Gastroesophageal sphincter (tissue), 4 donors: ENCODE measurements around the gene XNDC1N. TPM values are rescaled to one million over a fixed set of nuclear protein-coding genes. Genes with fewer than 3 reads are reported as not detected.

Experiments used
- ATAC-seq: fragments of 150-250 bp; one replicate; pipeline ENCODE4 v1.9.1; 2016; ENCODE audit warnings: mild to moderate bottlenecking, moderate library complexity
- H3K27ac ChIP-seq, 4 donors: fragments of 200-600 bp; sonication (generic) in 3 of 4; 1 replicate in 3 of 4; 2 replicates in 1 of 4; pipeline ENCODE4 v1.5.1; 2016 to 2019
- H3K27me3 ChIP-seq: fragments of 200-600 bp; sonication (generic); one replicate; pipeline ENCODE4 v1.5.1; 2019
- H3K36me3 ChIP-seq, 2 donors: fragments of 200-600 bp; sonication (generic); one replicate each; pipeline ENCODE4 v1.5.1; 2019; ENCODE audit warnings: control low read depth in 1 of 2
- H3K4me1 ChIP-seq, 3 donors: fragments of 200-600 bp; sonication (generic); 1 replicate in 2 of 3; 2 replicates in 1 of 3; pipeline ENCODE4 v1.5.1; 2016 to 2019; ENCODE audit warnings: control low read depth in 2 of 3
- H3K4me3 ChIP-seq, 2 donors: fragments of 200-600 bp; sonication (generic); one replicate each; pipeline ENCODE4 v1.5.1; 2019; ENCODE audit warnings: mild to moderate bottlenecking in 1 of 2, moderate library complexity in 1 of 2
- H3K9me3 ChIP-seq, 3 donors: fragments of 200-600 bp; sonication (generic); one replicate each; pipeline ENCODE4 v1.5.1; 2017 to 2019; ENCODE audit warnings: control low read depth in 2 of 3
- EP300 ChIP-seq: sonication (generic); formaldehyde crosslinking; IDR thresholded peaks from one replicate; pipeline ENCODE4 v1.6.1; 2017; ENCODE audit warnings: antibody characterized with exemption, mild to moderate bottlenecking
- POLR2A ChIP-seq, 2 donors: fragments of 450-650 bp; IDR thresholded peaks; one replicate each; pipeline ENCODE4 v1.6.1; 2017; ENCODE audit warnings: antibody characterized with exemption in 2 of 2, mild to moderate bottlenecking in 2 of 2, moderate library complexity in 1 of 2
- POLR2AphosphoS5 ChIP-seq: sonication (generic); formaldehyde crosslinking; IDR thresholded peaks from one replicate; pipeline ENCODE4 v1.6.1; 2017; ENCODE audit warnings: antibody characterized with exemption
- WGBS, 2 donors: methylation state at CpG; one replicate each; pipeline ENCODE4 v1.1.5; 2018; ENCODE audit warnings: low coverage in 1 of 2; 5-methylcytosine and 5-hydroxymethylcytosine counted together
- total RNA-seq, 4 donors: library from RNA; depleted of rRNA; stranded (reverse); fragments of >200 nt; gene quantifications; one replicate each; pipeline ENCODE4 v1.1.0, GENCODE V29; 2016
- TF ChIP-seq, protein P1 (sequence below), 4 experiments: fragments of 200-600 bp in 2 of 4; fragments of 450-650 bp in 2 of 4; sonication (generic) in 1 of 4; IDR thresholded peaks; one replicate each; pipeline ENCODE4 v1.5.1; 2017 to 2019; ENCODE audit warnings: antibody characterized with exemption in 4 of 4, mild to moderate bottlenecking in 2 of 4, moderate library complexity in 2 of 4

XNDC1N gene
- total RNA-seq, 4 donors from 2014 or later, result 4.7 to 27.7 (median 7.7) TPM

DNA sequence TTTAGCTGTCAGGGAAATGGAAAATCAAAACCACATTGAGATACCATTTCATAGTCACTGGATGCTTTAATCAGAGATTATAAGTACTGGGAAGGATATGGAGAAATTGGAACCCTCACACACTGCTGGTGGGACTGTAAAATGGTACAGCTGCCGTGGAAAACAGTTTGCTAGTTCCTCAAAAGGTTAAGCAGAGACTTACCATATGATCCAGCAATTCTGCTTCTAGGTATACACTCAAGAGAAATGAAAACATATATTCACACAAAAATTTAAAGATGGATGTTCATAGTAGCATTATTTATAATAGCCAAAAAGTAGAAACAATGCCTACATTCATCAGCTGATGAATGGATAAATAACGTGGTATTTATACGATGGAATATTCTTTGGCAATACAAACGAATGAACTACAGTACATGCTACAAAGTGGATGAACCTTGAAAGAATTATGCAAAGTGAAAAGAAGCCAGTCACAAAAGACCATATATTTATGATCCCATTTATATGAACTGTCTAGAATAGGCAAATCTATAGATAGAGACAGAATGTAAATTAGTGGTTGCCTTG lies 23.4 kb upstream of the XNDC1N start:
- Histone ChIP-seq H3K9me3 (no peaks in the 10 kb centered on the region), H3K27me3 (no peaks in the 10 kb centered on the region), H3K4me1 (peaks cover 0 to 47% (median 0%) of the 10 kb centered on the region in 3 donors), H3K27ac (no peak overlapping the region), H3K36me3 (no peaks in the 10 kb centered on the region), H3K4me3 (no peak overlapping the region)
- WGBS, 2 donors, result 51 to 67% methylated on average over 4 of the region's 4 CpGs
- ATAC-seq, result no peak
- no peak for TF ChIP-seq POLR2AphosphoS5
- TF ChIP-seq POLR2A (IDR thresholded peaks at IDR 0.05), result no peak
- TF ChIP-seq, protein P1, sequence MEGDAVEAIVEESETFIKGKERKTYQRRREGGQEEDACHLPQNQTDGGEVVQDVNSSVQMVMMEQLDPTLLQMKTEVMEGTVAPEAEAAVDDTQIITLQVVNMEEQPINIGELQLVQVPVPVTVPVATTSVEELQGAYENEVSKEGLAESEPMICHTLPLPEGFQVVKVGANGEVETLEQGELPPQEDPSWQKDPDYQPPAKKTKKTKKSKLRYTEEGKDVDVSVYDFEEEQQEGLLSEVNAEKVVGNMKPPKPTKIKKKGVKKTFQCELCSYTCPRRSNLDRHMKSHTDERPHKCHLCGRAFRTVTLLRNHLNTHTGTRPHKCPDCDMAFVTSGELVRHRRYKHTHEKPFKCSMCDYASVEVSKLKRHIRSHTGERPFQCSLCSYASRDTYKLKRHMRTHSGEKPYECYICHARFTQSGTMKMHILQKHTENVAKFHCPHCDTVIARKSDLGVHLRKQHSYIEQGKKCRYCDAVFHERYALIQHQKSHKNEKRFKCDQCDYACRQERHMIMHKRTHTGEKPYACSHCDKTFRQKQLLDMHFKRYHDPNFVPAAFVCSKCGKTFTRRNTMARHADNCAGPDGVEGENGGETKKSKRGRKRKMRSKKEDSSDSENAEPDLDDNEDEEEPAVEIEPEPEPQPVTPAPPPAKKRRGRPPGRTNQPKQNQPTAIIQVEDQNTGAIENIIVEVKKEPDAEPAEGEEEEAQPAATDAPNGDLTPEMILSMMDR (IDR thresholded peaks at IDR 0.05), result no peak

DNA sequence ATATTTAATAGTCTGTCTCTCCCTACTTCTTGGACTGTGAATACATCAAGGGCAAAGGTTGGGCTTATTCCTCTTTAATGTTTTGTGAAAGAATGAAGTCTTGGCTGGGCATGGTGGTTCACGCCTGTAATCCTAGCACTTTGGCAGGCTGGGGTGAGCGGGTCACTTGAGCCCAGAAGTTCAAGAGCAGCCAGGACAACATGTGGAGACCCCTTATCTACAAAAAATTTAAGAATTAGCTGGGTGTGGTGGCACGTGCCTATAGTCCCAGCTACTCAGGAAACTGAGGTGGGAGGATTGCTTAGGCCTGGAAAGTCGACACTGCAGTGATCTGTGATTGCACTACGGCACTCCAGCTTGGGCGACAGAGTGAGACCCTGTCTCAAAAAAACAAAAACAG lies 20.6 kb upstream of the XNDC1N start:
- H3K9me3 ChIP-seq, result no peaks in the 10 kb centered on the region
- no peak overlapping the region for H3K4me3 ChIP-seq
- no peak for ATAC-seq
- peaks cover 0 to 56% (median 0%) of the 10 kb centered on the region in 3 donors for H3K4me1 ChIP-seq
- H3K27me3 ChIP-seq, result no peaks in the 10 kb centered on the region
- 86 to 100% methylated on average over 4 to 5 of the region's 6 CpGs for WGBS, 2 donors
- H3K27ac ChIP-seq, result no peak overlapping the region
- TF ChIP-seq POLR2A (IDR thresholded peaks at IDR 0.05) (no peak), EP300 (no peak), POLR2AphosphoS5 (no peak)
- TF ChIP-seq, protein P1 (IDR thresholded peaks at IDR 0.05), result no peak
- H3K36me3 ChIP-seq, result peaks cover 0 to 8% of the 10 kb centered on the region in 2 donors

DNA sequence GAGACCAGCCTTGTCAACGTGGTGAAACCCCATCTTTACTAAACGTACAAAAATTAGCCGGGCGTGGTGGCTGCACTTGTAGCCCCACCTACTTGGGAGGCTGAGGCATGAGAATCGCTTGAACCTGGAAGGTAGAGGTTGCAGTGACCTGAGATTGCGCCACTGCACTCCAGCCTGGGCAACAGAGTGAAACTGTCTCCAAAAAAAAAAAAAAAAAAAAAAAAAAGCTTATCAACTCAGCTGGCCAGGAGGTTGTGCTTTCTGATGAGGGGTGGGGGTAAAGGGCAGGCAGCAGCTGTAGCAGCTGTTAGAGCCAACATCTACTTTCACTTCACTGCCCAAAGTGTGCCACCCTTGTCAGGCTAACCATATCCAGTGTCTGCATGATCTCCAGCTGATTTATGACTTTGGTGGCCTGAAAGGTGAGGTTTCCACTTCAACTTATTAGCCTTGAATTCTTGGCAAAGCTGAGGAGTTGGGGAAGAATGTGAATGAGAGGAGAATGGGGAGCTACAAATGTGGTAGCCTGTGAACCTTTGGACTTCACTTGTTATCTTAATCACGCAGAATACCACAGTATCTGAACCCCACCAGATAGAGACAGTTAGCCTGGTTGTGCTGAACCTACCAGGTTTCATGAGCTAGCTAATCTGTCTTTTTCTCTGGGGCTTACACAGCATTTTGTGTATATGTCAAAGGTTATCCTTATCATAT lies 20.1 kb upstream of the XNDC1N start:
- H3K36me3 ChIP-seq, result peaks cover 0 to 8% of the 10 kb centered on the region in 2 donors
- H3K9me3 ChIP-seq, result no peaks in the 10 kb centered on the region
- no peak overlapping the region for H3K27ac ChIP-seq
- no peaks in the 10 kb centered on the region for H3K27me3 ChIP-seq
- WGBS, 2 donors, result 81 to 83% methylated on average over 2 to 6 of the region's 7 CpGs
- ATAC-seq, result no peak
- H3K4me1 ChIP-seq, result peaks cover 0 to 51% (median 0%) of the 10 kb centered on the region in 3 donors
- no peak overlapping the region for H3K4me3 ChIP-seq
- TF ChIP-seq POLR2AphosphoS5 (no peak), EP300 (no peak), POLR2A (IDR thresholded peaks at IDR 0.05) (no peak)
- TF ChIP-seq, protein P1 (IDR thresholded peaks at IDR 0.05), result no peak

DNA sequence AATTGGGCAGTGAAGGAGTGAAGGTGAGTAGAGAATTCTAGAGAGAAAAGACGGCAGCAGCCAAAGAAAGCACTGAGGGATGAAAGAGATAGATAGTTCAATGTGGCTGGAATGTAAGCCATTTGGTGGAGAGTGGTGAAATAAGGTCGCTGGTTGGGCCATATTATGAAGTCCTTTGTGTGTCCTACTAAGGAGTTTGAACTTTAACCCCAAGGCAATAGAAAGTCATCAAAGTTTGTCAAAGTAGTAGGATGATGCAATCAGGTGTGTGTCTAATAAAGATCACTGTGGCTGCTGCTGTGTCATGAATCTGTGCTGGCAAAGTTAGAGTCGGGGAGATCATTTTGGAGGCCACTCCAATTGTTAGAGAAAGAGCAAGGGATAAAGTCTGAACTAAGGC lies 19.1 kb upstream of the XNDC1N start:
- H3K4me1 ChIP-seq, result peaks cover 0 to 50% (median 0%) of the 10 kb centered on the region in 3 donors
- WGBS, 2 donors, result 63 to 81% methylated on average over 2 to 3 of the region's 3 CpGs
- no peaks in the 10 kb centered on the region for H3K9me3 ChIP-seq
- ATAC-seq, result no peak
- H3K4me3 ChIP-seq, result no peak overlapping the region
- no peak for TF ChIP-seq POLR2AphosphoS5
- no peak overlapping the region for H3K27ac ChIP-seq
- peaks cover 0 to 8% of the 10 kb centered on the region in 2 donors for H3K36me3 ChIP-seq
- H3K27me3 ChIP-seq, result no peaks in the 10 kb centered on the region

DNA sequence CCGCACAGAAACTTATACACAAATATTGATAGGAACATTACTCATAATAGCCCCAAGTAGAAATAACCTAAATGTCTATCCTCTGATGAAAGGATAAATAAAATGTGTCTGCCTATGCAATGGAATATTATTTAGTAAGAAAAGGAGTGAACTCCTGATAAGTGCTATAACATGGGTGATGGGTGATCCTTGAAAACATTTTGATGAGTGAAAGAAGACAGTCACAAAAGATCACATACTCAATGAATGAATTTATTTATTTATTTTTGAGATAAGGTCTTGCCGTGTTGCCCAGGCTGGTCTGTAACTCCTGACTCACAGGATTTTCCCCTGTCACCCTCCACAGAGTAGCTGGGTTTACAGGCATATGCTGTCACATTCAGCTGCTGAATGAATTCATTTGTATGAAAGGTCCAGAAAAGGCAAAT lies 17.8 kb upstream of the XNDC1N start:
- ATAC-seq, result no peak
- TF ChIP-seq POLR2A (IDR thresholded peaks at IDR 0.05) (no peak), EP300 (no peak), POLR2AphosphoS5 (no peak)
- TF ChIP-seq, protein P1 (IDR thresholded peaks at IDR 0.05), result no peak
- Histone ChIP-seq H3K4me1 (peaks cover 0 to 42% (median 0%) of the 10 kb centered on the region in 3 donors), H3K9me3 (no peaks in the 10 kb centered on the region), H3K27ac (no peak overlapping the region), H3K27me3 (no peaks in the 10 kb centered on the region), H3K4me3 (no peak overlapping the region), H3K36me3 (peaks cover 0 to 8% of the 10 kb centered on the region in 2 donors)
- WGBS, 2 donors, result 27 to 35% methylated on average over 1 to 2 of the region's 2 CpGs
